ENCODE measurements around the gene ARHGEF25.
"Not testable (repeated sequence)": the region's sequence is repeated elsewhere in the genome, so short reads cannot be mapped to it uniquely, and the experiment has no call there.

The ARHGEF25 gene

GRCh38 chr12:57632073-57632957, 21.1 kb downstream of the ARHGEF25 start:
- in situ Hi-C loops (cut with MboI; ENCODE audit: low pct_unique_long_range_greater_than_20kb, low sequenced_read_pairs, unreplicated experiment), result no loop called here
- peak; percentile 38 for DNase-seq (ENCODE audit: low spot score)
- TF ChIP-seq, protein P1, sequence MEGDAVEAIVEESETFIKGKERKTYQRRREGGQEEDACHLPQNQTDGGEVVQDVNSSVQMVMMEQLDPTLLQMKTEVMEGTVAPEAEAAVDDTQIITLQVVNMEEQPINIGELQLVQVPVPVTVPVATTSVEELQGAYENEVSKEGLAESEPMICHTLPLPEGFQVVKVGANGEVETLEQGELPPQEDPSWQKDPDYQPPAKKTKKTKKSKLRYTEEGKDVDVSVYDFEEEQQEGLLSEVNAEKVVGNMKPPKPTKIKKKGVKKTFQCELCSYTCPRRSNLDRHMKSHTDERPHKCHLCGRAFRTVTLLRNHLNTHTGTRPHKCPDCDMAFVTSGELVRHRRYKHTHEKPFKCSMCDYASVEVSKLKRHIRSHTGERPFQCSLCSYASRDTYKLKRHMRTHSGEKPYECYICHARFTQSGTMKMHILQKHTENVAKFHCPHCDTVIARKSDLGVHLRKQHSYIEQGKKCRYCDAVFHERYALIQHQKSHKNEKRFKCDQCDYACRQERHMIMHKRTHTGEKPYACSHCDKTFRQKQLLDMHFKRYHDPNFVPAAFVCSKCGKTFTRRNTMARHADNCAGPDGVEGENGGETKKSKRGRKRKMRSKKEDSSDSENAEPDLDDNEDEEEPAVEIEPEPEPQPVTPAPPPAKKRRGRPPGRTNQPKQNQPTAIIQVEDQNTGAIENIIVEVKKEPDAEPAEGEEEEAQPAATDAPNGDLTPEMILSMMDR (IDR thresholded peaks at IDR 0.05; ENCODE audit: extremely low read depth, insufficient read depth, missing control alignments), result no peak

- TF ChIP-seq, protein P1 (IDR thresholded peaks at IDR 0.05; ENCODE audit: extremely low read depth, insufficient read depth, missing control alignments), result peak; percentile 92
- in situ Hi-C loops (cut with MboI; ENCODE audit: low pct_unique_long_range_greater_than_20kb, low sequenced_read_pairs, unreplicated experiment), result no loop called here
- peak; percentile 84 for DNase-seq (ENCODE audit: low spot score)
Observed at GRCh38 chr12:57632958-57633840, 22.0 kb downstream of the ARHGEF25 start, which contains the start of gene B4GALNT1. Gene B4GALNT1 (minus strand): TSS chr12:57633201. CDS start chr12:57632132, 1,069 bp downstream.

GRCh38 chr12:57636731-57637130, 25.5 kb downstream of the ARHGEF25 start:
- in situ Hi-C loops (cut with MboI; ENCODE audit: low pct_unique_long_range_greater_than_20kb, low sequenced_read_pairs, unreplicated experiment), result not testable (repeated sequence)

GRCh38 chr12:57637364-57637763, 26.1 kb downstream of the ARHGEF25 start:
- TF ChIP-seq, protein P1 (IDR thresholded peaks at IDR 0.05; ENCODE audit: extremely low read depth, insufficient read depth, missing control alignments), result no peak
- in situ Hi-C loops (cut with MboI; ENCODE audit: low pct_unique_long_range_greater_than_20kb, low sequenced_read_pairs, unreplicated experiment), result no loop called here
- no peak for DNase-seq (ENCODE audit: low spot score)

More at GRCh38 chr12:57636731-57637130, 25.5 kb downstream of the ARHGEF25 start:
- not testable (repeated sequence) for DNase-seq (ENCODE audit: low spot score)

GRCh38 chr12:57638096-57638495, 26.9 kb downstream of the ARHGEF25 start:
- TF ChIP-seq, protein P1 (IDR thresholded peaks at IDR 0.05; ENCODE audit: extremely low read depth, insufficient read depth, missing control alignments), result no peak
- no peak for DNase-seq (ENCODE audit: low spot score)
- in situ Hi-C loops (cut with MboI; ENCODE audit: low pct_unique_long_range_greater_than_20kb, low sequenced_read_pairs, unreplicated experiment), result no loop called here

DNA sequence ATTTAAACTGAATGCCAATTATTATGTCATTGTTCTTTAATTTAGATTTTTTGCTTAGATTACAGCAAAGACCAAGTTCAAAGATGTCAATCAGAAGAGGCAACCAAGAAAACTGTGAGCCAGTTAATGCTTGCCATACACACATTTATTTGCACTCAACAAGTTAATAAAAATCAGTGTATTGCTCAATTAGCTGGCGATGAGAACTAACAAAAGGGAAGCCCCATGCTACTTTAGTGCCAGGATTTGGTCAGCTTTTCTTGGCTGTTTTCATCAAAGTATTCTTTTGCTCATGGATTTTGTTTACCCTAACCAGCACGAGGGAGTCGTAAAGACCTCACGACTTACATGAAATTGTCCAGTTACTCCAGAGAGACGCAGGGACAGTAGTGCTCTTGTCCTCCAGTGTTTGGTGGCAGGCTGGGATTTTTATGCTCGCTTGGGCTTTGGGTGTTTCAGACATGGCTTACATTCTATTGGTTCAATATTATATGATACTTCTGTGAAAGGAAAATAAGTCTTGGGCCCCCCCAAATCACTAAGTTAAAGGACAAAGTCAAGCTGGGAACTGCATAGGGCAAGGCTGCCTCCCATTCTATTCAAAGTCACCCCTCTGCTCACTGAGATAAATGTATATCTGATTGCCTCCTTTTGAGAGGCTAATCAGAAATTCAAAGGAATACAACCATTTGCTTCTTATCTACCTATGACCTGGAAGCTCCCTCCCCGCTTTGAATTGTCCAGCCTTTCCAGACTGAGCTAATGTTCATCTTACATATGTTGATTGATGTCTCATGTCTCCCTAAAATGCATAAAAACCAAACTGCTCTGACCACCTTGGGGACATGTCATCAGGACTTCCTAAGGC, 29.2 kb downstream of the ARHGEF25 start:
- no peak for DNase-seq (ENCODE audit: low spot score)
- in situ Hi-C loops (cut with MboI; ENCODE audit: low pct_unique_long_range_greater_than_20kb, low sequenced_read_pairs, unreplicated experiment), result no loop called here
- TF ChIP-seq, protein P1 (IDR thresholded peaks at IDR 0.05; ENCODE audit: extremely low read depth, insufficient read depth, missing control alignments), result no peak

Data from GM13977 (cell line).